BLaER1 (cell line): ENCODE measurements around the gene C2orf78.
A peak's percentile ranks its signal among the peaks of the same experiment; 100 is the strongest.

ENCODE experiments used
- H3K27ac ChIP-seq: shearing (Covaris generic); formaldehyde crosslinking; 2 replicates; pipeline ENCODE4 v1.8.1; 2022
- H3K27me3 ChIP-seq: shearing (Covaris generic); formaldehyde crosslinking; 2 replicates; pipeline ENCODE4 v1.8.1; 2022
- H3K36me3 ChIP-seq: shearing (Covaris generic); formaldehyde crosslinking; 2 replicates; pipeline ENCODE4 v1.8.1; 2022
- H3K4me1 ChIP-seq: shearing (Covaris generic); formaldehyde crosslinking; 2 replicates; pipeline ENCODE4 v1.8.1; 2022
- H3K4me2 ChIP-seq: shearing (Covaris generic); formaldehyde crosslinking; 2 replicates; pipeline ENCODE4 v1.8.1; 2022
- H3K4me3 ChIP-seq: shearing (Covaris generic); formaldehyde crosslinking; 2 replicates; pipeline ENCODE4 v1.8.1; 2022
- H3K9ac ChIP-seq: shearing (Covaris generic); formaldehyde crosslinking; 2 replicates; pipeline ENCODE4 v1.8.1; 2022
- H3K9me3 ChIP-seq: shearing (Covaris generic); formaldehyde crosslinking; 2 replicates; pipeline ENCODE4 v1.8.1; 2022
- H4K20me1 ChIP-seq: shearing (Covaris generic); formaldehyde crosslinking; 2 replicates; pipeline ENCODE4 v1.8.1; 2022
- Cebpa-rat ChIP-seq: shearing (Covaris generic); IDR thresholded peaks from 2 replicates; pipeline ENCODE4 v1.8.1; 2022

C2orf78 gene

DNA sequence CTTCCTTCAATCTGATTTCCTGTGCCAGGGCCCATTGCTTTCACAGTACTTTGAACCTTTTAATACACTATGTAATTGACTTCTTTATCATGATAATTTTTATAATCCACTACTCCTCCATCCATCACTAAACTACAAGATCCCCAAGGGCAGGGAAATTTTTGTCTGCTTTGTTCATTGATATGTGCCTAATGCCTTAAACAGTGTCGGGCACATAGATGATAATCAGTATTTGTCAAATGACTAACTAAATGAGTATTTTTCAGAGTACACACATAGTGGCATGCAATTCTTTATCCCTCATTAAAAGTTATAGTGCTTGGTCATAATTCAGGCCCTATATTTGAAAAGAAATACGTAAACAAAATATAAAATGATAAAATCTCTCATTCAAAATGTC is 39.4 kb downstream of the C2orf78 start:
- H3K4me3 ChIP-seq, result no peak overlapping the region
- H3K4me1 ChIP-seq, result peaks cover 16% of the 10 kb centered on the region
- no peaks in the 10 kb centered on the region for H3K9me3 ChIP-seq
- no peak overlapping the region for H3K27ac ChIP-seq
- H3K9ac ChIP-seq, result no peak overlapping the region
- TF ChIP-seq Cebpa-rat, result no peak
- H3K4me2 ChIP-seq, result no peak overlapping the region
- H3K36me3 ChIP-seq, result no peaks in the 10 kb centered on the region
- H4K20me1 ChIP-seq, result no peaks in the 10 kb centered on the region
- no peaks in the 10 kb centered on the region for H3K27me3 ChIP-seq

GRCh38 chr2:73823916-73824523 is 40.0 kb downstream of the C2orf78 start:
- H3K4me2 ChIP-seq, result no peak overlapping the region
- H3K36me3 ChIP-seq, result no peaks in the 10 kb centered on the region
- no peak overlapping the region for H3K9ac ChIP-seq
- H3K4me1 ChIP-seq, result peaks cover 16% of the 10 kb centered on the region
- H3K9me3 ChIP-seq, result no peaks in the 10 kb centered on the region
- TF ChIP-seq Cebpa-rat, result no peak
- H4K20me1 ChIP-seq, result no peaks in the 10 kb centered on the region
- no peak overlapping the region for H3K27ac ChIP-seq
- H3K27me3 ChIP-seq, result no peaks in the 10 kb centered on the region
- no peak overlapping the region for H3K4me3 ChIP-seq

DNA sequence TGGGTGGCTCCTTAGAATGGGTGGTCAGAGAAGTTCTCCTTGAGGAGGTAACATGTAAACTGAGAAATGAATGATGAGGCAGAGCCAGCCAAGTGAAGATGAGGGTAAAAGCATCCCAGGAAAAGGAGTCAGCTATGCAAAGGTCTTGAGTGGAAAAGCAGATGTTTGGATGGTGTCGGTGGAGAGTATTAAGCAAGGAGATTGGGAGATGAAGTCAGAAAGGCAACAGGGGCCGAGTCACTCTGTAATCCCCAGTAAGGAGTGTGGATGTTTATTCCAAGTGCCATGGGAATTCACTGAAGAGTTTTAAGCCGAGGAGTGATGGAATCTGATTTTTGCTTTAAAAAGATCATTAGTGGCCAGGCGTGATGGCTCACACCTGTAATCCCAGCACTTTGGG is 41.4 kb downstream of the C2orf78 start:
- no peak overlapping the region for H3K4me2 ChIP-seq
- H4K20me1 ChIP-seq, result no peaks in the 10 kb centered on the region
- H3K9ac ChIP-seq, result no peak overlapping the region
- no peak overlapping the region for H3K4me3 ChIP-seq
- H3K4me1 ChIP-seq, result peaks cover 29% of the 10 kb centered on the region
- peaks cover under 1% of the 10 kb centered on the region; the same call in 1 of the 2 replicates for H3K36me3 ChIP-seq
- H3K9me3 ChIP-seq, result no peaks in the 10 kb centered on the region
- H3K27me3 ChIP-seq, result no peaks in the 10 kb centered on the region
- no peak overlapping the region for H3K27ac ChIP-seq
- TF ChIP-seq Cebpa-rat, result no peak

- Histone ChIP-seq H3K9me3 (no peaks in the 10 kb centered on the region; the same call in 1 of the 2 replicates), H3K9ac (no peak overlapping the region), H3K27me3 (no peaks in the 10 kb centered on the region), H3K4me3 (no peak overlapping the region), H3K4me1 (peaks cover 34% of the 10 kb centered on the region), H3K36me3 (peaks cover 15% of the 10 kb centered on the region), H4K20me1 (no peaks in the 10 kb centered on the region), H3K27ac (no peak overlapping the region), H3K4me2 (no peak overlapping the region)
- no peak for TF ChIP-seq Cebpa-rat
Measured at GRCh38 chr2:73827018-73827417, 43.0 kb downstream of the C2orf78 start.

- Histone ChIP-seq H4K20me1 (no peaks in the 10 kb centered on the region), H3K4me3 (peak overlapping the region; percentile 84), H3K4me2 (peak overlapping the region; percentile 91), H3K36me3 (peaks cover 23% of the 10 kb centered on the region), H3K9ac (peak overlapping the region; percentile 85), H3K27me3 (no peaks in the 10 kb centered on the region), H3K4me1 (peaks cover 38% of the 10 kb centered on the region), H3K9me3 (peaks cover 6% of the 10 kb centered on the region; the same call in 1 of the 2 replicates), H3K27ac (0 out of 2 replicates have a peak overlapping the region, but pooled peaks have one; percentile 7)
- TF ChIP-seq Cebpa-rat, result no peak
Measured at GRCh38 chr2:73827660-73828388, 43.8 kb downstream of the C2orf78 start.

DNA sequence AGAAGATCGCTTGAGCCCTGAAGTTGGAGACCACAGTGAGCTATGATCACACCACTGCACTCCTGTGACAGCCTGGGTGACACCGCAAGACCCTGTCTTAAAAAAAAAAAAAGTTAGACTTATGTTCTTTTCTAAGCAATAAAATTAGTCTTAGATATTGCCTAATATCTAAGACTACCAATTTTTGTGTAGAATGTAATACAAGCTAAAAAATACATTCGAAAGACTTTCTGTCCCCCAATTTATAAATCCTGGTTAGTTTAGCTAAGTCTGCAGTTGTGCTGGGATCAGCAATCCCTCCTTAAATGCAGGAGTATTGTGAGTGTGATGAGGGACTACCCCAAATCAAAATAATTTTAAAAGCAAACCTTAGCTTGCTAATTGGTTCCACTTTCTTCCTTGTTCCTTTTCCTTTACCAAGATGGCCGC is 44.4 kb downstream of the C2orf78 start:
- no peaks in the 10 kb centered on the region for H3K27me3 ChIP-seq
- H4K20me1 ChIP-seq, result no peaks in the 10 kb centered on the region
- H3K9ac ChIP-seq, result peak overlapping the region; percentile 85
- H3K4me3 ChIP-seq, result peak overlapping the region; percentile 84
- H3K4me1 ChIP-seq, result peaks cover 42% of the 10 kb centered on the region
- H3K9me3 ChIP-seq, result peaks cover 8% of the 10 kb centered on the region; the same call in 1 of the 2 replicates
- no peak for TF ChIP-seq Cebpa-rat
- 0 out of 2 replicates have a peak overlapping the region, but pooled peaks have one; percentile 7 for H3K27ac ChIP-seq
- H3K36me3 ChIP-seq, result peaks cover 29% of the 10 kb centered on the region
- H3K4me2 ChIP-seq, result peak overlapping the region; percentile 91

DNA sequence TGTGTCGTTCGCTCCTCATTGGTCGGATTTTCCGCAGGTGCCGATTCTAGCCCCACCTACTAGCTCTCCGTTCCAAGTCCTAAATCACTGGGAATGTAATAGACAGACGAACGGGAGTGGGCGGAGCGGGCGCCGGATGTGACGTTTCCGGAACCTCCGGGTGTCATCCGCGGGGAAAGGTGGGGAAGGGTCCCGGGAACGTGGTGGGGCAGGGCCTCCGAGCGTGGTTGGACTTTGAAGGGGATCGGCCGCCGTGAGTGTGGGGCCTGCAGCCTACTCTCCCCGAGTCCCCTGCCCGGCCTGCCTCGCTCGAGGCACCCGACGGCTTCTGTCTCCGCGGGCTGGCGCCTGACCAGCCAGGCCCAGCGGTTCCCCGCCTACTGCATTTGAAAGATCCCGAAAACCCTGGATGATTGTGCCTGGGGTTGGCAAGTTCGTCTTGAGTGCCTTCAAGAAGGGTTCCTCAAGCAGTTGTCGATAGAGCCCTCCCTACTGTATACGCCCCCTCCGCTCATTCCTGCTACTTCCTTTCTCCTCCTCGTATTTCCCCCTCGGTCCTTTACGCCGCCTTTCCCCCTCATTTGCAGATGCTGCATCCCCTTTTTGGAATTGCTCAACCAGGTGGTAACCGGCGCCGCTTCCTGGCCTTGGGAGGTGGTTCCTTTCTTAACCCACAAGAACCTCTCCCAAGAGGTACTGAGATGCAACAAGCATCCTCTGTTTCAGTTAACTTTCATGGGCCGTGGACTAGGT is 45.0 kb downstream of the C2orf78 start, which contains the start of gene STAMBP:
Gene STAMBP, plus strand, starts transcription at position 144 of the 753 bp plus-strand sequence. CDS start 1,896 bp downstream, outside the sequence.
- Histone ChIP-seq H3K9ac (peak within 1 kb of the TSS; percentile 85), H3K4me2 (peak within 1 kb of the TSS; percentile 91), H3K27ac (peak within 1 kb of the TSS; percentile 86), H3K4me3 (peak within 1 kb of the TSS; percentile 84), H3K4me1 (peaks cover 42% of the 10 kb centered on the region), H4K20me1 (no peaks in the 10 kb centered on the region), H3K27me3 (no peaks in the 10 kb centered on the region), H3K36me3 (peaks cover 35% of the 10 kb centered on the region), H3K9me3 (peaks cover 8% of the 10 kb centered on the region; the same call in 1 of the 2 replicates)
- 0 out of 2 replicates have a peak, but pooled peaks have one; percentile 62 for TF ChIP-seq Cebpa-rat

DNA sequence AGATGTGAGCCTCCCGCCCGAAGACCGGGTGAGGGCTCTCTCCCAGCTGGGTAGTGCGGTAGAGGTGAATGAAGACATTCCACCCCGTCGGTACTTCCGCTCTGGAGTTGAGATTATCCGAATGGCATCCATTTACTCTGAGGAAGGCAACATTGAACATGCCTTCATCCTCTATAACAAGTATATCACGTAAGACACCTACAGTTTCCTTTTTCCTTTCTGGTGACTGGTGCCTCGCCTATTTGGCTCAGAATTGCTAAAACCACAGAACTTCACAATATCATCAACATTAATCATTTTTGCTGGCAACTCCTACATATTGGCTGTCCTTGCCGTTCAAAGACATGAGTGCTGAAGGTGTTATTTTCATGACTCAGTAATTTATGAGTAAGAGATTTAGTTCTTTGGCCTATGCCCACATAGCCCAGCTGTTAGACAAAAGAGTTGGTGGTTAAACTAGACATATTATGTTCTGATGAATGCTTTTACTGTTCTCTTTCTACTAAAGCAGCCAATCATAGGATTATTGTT is 47.0 kb downstream of the C2orf78 start:
- peaks cover 52% of the 10 kb centered on the region for H3K36me3 ChIP-seq
- H4K20me1 ChIP-seq, result no peaks in the 10 kb centered on the region
- H3K27ac ChIP-seq, result no peak overlapping the region
- H3K27me3 ChIP-seq, result no peaks in the 10 kb centered on the region
- no peak for TF ChIP-seq Cebpa-rat
- no peak overlapping the region for H3K9ac ChIP-seq
- H3K9me3 ChIP-seq, result peaks cover 8% of the 10 kb centered on the region; the same call in 1 of the 2 replicates
- H3K4me3 ChIP-seq, result no peak overlapping the region
- H3K4me2 ChIP-seq, result no peak overlapping the region
- peaks cover 42% of the 10 kb centered on the region for H3K4me1 ChIP-seq

- H3K36me3 ChIP-seq, result peaks cover 65% of the 10 kb centered on the region
Measured at GRCh38 chr2:73832930-73833329, 48.9 kb downstream of the C2orf78 start.

More at GRCh38 chr2:73832930-73833329, 48.9 kb downstream of the C2orf78 start:
- H3K9me3 ChIP-seq, result peaks cover 8% of the 10 kb centered on the region; the same call in 1 of the 2 replicates
- H3K4me3 ChIP-seq, result no peak overlapping the region
- H3K4me1 ChIP-seq, result peaks cover 35% of the 10 kb centered on the region
- no peaks in the 10 kb centered on the region for H3K27me3 ChIP-seq
- TF ChIP-seq Cebpa-rat, result no peak
- peaks cover 10% of the 10 kb centered on the region; the same call in 1 of the 2 replicates for H4K20me1 ChIP-seq
- H3K4me2 ChIP-seq, result peak overlapping the region; percentile 50
- no peak overlapping the region for H3K27ac ChIP-seq
- H3K9ac ChIP-seq, result no peak overlapping the region
